HL-60 (cell line): ENCODE measurements around the gene CLDN34.

ENCODE experiments used
- POLR2AphosphoS5 ChIP-seq: IDR thresholded peaks from 2 replicates; pipeline ENCODE4 v1.6.1; 2012; ENCODE audit warnings: low read depth
- TF ChIP-seq, protein P1 (sequence below): IDR thresholded peaks from one replicate; pipeline ENCODE4 v1.5.1; 2011; ENCODE audit warnings: low read length, control low read depth, inconsistent platforms; ENCODE audit not compliant: insufficient read depth
- TF ChIP-seq, protein P2 (sequence below): IDR thresholded peaks from 2 replicates; pipeline ENCODE4 v1.6.1; 2012; ENCODE audit warnings: low read depth; ENCODE audit not compliant: insufficient replicate concordance

DNA sequence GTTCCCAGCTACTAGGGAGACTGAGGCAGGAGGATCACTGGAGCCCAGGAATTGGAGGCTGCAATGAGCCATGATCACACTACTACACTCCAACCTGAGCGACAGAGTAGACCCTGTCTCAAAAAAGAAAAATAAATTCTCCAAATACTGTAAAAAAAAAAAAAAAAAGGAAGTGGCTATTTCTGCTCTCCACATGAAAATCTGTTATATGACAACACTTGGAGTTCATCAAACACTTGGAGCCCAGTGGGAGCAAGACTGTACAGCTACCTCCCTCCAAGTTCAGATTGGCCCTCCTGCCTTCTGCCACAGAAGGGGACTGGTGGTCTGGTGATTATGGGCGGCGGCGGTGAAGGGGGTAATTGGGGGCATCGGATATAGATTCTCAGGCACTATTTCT lies 9.0 kb upstream of the CLDN34 start:
- TF ChIP-seq, protein P1, sequence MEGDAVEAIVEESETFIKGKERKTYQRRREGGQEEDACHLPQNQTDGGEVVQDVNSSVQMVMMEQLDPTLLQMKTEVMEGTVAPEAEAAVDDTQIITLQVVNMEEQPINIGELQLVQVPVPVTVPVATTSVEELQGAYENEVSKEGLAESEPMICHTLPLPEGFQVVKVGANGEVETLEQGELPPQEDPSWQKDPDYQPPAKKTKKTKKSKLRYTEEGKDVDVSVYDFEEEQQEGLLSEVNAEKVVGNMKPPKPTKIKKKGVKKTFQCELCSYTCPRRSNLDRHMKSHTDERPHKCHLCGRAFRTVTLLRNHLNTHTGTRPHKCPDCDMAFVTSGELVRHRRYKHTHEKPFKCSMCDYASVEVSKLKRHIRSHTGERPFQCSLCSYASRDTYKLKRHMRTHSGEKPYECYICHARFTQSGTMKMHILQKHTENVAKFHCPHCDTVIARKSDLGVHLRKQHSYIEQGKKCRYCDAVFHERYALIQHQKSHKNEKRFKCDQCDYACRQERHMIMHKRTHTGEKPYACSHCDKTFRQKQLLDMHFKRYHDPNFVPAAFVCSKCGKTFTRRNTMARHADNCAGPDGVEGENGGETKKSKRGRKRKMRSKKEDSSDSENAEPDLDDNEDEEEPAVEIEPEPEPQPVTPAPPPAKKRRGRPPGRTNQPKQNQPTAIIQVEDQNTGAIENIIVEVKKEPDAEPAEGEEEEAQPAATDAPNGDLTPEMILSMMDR = no peak
- no peak for TF ChIP-seq POLR2AphosphoS5
- TF ChIP-seq, protein P2, sequence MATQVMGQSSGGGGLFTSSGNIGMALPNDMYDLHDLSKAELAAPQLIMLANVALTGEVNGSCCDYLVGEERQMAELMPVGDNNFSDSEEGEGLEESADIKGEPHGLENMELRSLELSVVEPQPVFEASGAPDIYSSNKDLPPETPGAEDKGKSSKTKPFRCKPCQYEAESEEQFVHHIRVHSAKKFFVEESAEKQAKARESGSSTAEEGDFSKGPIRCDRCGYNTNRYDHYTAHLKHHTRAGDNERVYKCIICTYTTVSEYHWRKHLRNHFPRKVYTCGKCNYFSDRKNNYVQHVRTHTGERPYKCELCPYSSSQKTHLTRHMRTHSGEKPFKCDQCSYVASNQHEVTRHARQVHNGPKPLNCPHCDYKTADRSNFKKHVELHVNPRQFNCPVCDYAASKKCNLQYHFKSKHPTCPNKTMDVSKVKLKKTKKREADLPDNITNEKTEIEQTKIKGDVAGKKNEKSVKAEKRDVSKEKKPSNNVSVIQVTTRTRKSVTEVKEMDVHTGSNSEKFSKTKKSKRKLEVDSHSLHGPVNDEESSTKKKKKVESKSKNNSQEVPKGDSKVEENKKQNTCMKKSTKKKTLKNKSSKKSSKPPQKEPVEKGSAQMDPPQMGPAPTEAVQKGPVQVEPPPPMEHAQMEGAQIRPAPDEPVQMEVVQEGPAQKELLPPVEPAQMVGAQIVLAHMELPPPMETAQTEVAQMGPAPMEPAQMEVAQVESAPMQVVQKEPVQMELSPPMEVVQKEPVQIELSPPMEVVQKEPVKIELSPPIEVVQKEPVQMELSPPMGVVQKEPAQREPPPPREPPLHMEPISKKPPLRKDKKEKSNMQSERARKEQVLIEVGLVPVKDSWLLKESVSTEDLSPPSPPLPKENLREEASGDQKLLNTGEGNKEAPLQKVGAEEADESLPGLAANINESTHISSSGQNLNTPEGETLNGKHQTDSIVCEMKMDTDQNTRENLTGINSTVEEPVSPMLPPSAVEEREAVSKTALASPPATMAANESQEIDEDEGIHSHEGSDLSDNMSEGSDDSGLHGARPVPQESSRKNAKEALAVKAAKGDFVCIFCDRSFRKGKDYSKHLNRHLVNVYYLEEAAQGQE = no peak
